Measurements from ENCODE around the gene TGFBR1.

GRCh38 chr9:99093492-99093791, 11.5 kb upstream of the TGFBR1 start:
- TF ChIP-seq CTCF (IDR thresholded peaks at IDR 0.05; ENCODE audit: borderline replicate concordance, extremely low read depth, low read length, poor library complexity, severe bottlenecking): no peak
- TF ChIP-seq EZH2 (IDR thresholded peaks at IDR 0.05; ENCODE audit: borderline replicate concordance, low read depth, low read length, severe bottlenecking): no peak
